Measurements from ENCODE around the gene PPIF.
A peak's percentile ranks its signal among the peaks of the same experiment; 100 is the strongest.

PPIF gene

GRCh38 chr10:79347894-79348639 is 798 bp downstream of the PPIF start:
- peak; percentile 79 for DNase-seq

DNA sequence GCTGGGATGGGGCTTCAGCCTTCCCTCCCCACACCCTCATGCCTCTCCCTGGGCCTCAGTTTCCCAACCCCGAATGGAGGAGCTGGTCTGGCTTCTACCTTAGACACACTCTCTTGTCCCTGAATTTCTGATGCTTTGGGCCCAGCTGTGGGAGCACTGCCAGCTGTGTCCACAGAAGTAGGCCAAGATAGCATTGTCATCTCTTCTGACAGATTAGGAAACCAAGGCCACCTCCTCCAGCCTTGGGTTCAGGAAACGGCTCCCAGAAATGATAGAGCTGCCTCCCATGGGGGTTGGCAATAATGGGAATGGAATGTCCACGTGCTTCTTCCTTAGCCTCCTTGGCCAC is 1.3 kb downstream of the PPIF start:
- DNase-seq, result no peak

GRCh38 chr10:79349072-79349491 is 1.8 kb downstream of the PPIF start:
- DNase-seq, result no peak

DNA sequence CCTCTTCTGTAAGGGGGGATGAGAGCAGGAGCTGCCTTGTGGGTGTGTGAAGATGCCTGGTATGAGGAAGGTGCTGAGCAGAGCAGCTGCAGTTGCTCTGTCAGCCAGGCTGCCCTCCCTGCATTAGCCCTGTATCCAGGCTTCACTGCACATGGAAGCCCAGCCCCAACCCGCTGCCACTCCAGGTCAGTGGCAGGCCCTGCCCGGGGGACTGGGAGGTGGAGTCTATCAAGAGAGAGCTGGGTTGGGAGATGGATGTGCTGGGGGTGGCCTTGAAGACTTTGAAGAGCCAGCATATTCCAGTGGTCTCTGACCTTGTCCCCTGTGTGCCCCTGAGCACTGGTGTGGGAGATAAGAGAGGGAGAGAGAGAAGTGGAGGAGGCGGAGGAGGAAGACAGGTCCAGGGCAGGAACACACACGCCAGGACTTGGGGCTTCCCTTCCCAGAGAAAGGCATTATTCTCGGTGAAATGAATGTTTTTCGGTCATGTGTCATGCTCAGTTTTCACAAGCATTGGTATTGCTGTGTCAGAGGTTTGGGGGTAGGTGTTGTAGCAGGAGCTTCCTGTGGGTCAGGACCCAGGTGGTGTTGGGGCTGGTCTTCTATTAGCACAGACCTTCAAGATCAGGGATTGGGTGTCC is 2.6 kb downstream of the PPIF start:
- no peak for DNase-seq

GRCh38 chr10:79350407-79351154 is 3.3 kb downstream of the PPIF start:
- DNase-seq, result no peak

- DNase-seq, result no peak
Observed at GRCh38 chr10:79351332-79351731, 4.1 kb downstream of the PPIF start.

DNA sequence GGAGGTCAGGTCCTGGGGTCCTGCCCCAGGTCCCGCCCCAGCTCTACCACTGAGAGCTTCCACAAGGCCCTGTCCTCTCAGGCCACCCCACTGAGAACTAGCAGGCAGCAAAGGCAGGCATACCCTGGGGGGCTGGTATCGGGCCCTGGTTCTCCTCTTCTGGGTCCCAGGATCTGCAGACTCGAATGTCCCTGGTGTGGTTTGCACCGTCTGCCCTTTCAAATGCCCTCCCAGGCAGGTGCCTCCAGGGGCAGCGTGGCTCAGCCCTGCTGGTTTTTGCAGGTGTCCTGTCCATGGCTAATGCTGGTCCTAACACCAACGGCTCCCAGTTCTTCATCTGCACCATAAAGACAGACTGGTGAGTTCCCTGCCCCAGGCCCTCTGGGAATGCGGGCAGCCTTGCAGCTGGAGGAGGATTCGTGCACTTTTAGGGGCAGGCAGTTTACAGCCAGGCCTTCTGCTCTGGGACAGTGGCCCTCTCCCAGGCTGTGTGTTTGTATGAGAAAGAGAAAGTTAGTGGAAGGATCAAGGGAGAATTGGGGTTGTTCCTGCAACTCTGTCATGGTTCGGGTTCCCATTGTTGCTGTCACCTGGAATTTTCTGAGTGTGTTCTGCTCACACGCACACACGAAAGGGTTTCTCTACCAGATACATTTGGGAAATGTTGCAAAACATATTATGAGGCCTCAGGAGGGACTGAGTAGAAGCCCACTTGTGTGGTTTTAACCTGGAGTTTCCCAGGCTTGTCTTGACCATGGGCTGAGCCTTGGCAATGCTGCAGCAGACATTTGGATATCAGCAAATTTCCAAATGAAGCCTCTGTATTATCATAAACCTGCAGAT is 5.0 kb downstream of the PPIF start:
- DNase-seq, result no peak

- DNase-seq, result no peak
Observed at GRCh38 chr10:79353000-79353406, 5.7 kb downstream of the PPIF start.

DNA sequence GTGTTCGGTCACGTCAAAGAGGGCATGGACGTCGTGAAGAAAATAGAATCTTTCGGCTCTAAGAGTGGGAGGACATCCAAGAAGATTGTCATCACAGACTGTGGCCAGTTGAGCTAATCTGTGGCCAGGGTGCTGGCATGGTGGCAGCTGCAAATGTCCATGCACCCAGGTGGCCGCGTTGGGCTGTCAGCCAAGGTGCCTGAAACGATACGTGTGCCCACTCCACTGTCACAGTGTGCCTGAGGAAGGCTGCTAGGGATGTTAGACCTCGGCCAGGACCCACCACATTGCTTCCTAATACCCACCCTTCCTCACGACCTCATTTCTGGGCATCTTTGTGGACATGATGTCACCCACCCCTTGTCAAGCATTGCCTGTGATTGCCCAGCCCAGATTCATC is 6.5 kb downstream of the PPIF start:
- no peak for DNase-seq

- DNase-seq, result no peak
Observed at GRCh38 chr10:79354141-79354540, 6.9 kb downstream of the PPIF start.

DNA sequence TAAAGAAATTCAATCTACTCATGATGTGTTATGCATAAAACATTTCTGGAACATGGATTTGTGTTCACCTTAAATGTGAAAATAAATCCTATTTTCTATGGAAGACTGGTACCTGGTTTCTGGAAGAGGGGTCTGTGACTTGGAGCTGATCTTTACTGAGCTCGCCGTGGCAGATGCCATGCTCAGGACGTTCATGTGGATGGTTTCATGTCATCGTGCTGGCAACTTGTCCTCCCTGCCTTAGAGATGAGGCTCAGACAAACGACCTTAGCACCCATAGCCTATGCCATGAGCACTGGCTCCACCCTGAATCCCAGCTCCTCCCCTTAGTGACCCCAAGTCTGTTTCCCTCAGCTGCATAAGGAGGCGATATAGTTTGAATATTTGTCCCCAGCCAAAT is 7.3 kb downstream of the PPIF start:
- no peak for DNase-seq

- no peak for DNase-seq
Observed at GRCh38 chr10:79355420-79356017, 8.2 kb downstream of the PPIF start.

DNA sequence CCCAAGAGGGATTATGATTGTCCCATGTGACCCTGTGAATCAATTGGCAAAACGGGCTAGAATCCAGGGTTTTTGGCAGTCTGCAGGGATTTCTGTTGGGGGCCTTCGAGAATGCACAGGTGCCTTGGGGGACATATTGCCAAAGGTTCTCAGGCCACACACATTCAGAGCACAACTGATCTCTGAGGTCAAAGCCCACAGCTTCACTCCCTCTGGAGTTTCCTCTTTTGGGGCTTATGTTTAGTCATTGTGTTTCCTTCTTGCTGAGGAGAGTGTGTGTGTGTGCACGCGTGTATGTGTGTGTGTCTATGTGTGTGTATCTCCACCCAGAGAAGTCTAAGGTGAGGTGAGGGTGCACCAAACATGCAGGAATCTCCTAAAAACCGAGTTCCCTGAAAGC is 8.8 kb downstream of the PPIF start:
- no peak for DNase-seq

DNA sequence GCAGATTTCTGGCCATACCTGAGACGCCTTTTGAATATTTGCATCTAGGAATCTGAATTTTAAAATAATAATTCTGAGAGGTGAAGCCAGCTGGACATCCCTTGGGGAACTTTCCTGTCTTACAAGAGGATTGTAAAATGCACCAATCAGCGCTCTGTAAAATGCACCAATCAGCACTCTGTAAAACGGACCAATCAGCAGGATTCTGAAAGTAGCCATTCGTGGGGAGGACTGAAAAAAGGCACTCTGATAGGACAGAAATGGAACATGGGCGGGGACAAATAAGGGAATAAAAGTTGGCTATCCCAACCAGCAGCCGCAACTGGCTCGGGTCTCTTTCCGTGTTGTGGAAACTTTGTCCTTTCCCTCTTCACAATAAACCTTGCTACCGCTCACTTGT is 9.9 kb downstream of the PPIF start:
- no peak for DNase-seq

- no peak for DNase-seq
Observed at GRCh38 chr10:79358811-79359210, 11.5 kb downstream of the PPIF start.

DNA sequence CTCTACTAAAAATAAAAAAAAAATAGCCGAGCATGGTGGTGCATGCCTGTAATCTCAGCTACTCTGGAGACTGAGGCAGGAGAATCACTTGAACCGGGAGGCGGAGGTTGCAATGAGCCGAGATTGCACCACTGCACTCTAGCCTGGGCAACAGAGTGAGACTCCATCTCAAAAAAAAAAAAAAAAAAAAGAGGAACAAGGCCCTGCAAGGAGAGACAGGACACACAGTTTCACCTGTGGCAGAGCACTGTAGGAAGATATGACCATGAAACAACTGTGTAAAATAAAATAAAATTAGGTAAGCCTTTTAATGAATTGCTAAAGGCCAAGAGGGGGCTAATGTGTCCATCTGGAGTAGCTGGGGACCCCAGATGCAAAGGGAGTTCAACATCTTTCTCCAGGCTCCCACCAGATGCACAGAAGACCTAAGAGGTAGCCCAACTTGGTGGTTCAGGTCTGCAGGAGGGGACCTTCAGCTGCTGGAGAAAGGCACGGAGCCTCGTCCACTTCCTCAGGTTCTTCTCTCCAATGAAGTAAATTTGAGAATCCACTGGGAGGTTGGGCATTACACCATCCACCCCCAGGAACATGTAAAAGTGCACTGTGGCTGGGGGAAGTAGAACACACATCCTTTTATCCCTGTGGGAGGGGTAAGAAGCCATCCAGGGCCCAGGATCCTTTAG is 12.7 kb downstream of the PPIF start:
- no peak for DNase-seq

DNA sequence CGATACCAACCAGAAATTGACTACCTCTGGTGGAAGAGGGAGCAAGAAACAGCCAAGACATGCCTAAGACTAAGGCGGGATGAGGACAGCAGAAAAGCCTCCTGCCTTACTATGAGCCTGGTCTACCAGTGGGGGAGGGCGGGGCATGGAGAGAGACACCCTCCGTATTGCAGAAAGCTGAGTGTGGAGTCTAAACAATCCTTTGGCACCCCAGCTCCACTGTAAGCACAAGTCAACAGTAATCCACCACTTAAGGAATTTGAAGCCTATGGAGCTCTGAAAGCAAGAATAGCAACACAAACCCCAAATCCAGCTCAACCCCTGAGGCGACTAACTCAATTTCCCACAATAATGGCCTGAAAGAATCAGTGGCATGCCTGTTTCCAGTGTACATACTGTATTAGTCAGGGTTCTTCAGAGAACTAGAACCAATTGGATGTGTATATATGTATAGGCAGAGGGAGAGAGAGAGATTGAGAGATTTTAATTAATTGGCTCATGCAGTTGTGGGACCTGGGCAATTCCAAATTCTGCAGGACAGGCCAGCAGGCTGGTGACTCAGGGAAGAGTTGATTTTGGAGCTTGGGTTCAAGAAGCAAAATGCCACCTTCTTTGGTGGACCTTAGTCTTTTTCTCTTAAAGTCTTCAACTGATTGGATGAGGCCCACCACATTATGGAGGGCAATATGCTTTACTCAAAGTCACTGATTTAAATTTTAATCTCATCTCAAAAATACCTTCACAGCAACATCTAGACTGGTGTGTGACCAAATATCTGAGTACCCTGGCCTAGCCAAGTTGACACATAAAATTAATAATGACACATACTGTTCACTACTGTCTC is 13.5 kb downstream of the PPIF start:
- no peak for DNase-seq

DNA sequence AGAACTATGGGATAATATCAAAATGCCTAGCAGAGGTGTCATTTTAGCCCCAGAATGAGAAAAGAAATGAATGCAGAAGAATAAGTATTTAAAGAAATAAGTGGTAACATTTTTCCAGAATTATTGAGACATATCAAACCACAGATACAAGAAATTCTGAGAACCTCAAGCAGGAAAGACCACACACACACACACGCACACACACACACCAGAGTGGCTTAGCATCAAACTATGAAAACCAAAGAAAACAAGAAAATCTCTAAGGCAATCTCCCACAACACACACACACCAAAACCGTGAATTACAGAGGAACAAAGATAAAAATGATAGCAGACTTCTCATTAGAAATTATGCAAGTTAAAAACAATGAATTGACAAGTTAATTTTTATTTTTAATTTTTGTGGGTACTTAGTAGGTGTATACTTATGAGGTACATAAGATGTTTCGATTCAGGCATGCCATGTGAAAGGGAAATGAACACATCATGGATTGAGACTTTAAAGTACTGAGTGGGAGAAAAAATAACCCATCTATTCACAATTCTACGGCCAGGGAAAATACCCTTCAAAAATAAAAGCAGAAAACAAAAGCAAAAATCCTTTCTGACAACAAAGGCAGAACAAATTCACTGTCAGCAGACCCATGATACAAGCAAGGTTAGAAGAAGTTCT is 14.6 kb downstream of the PPIF start:
- no peak for DNase-seq

DNA sequence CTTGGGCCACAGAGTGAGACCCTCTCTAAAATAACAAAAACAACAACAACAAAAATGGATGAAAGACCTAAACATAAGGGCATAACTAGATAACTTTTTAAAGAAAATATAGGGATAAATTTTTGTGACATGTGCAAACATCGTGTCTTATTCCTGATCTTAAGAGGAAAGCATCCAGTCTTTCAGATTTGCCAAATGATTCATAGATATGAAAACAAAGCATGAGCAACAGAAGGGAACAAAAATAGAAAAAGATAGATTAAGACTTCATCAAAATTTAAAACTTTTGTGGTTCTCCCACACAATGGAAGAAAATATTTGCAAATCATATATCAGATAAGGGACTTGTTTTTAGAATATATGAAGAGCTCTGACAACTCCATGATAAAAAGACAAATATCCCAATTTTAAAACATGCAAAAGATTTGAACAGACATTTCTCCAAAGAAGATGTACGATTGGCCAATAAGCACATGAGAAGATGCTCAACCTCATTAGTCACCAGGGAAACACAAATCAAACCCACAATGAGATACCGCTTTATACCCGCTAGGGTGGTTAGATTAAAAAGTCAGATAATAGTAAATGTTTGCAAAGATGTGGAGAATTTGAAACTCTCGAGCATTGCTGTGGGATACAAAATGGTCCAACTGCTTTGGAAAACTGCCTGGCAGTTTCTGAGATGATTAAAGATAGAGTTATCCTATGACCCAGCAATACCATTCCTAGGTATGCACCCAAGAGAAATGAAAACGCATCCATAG is 20.3 kb downstream of the PPIF start:
- no peak for DNase-seq

Data from right kidney (tissue), 1 donor.